Chondrocyte (in vitro differentiated cells): ENCODE data around the gene TPM1. TPM values are rescaled to one million over a fixed set of nuclear protein-coding genes. Genes with fewer than 3 reads are reported as not detected.

Source experiments
- DNase-seq: peaks from one replicate; pipeline ENCODE4 v3.0.0; 2021; ENCODE audit warnings: mixed read lengths, low spot score
- H3K27ac Mint-ChIP-seq: one replicate; pipeline ENCODE4 v1.8.0; 2021; ENCODE audit warnings: mild to moderate bottlenecking, moderate library complexity, mixed read lengths; ENCODE audit not compliant: unreplicated experiment
- H3K27me3 Mint-ChIP-seq: 2 replicates; pipeline ENCODE4 v1.8.0; 2021; ENCODE audit warnings: low read depth, mixed read lengths
- H3K36me3 Mint-ChIP-seq: 2 replicates; pipeline ENCODE4 v1.8.0; 2021; ENCODE audit warnings: low read depth, mixed read lengths
- H3K4me1 Mint-ChIP-seq: 2 replicates; pipeline ENCODE4 v1.8.0; 2021; ENCODE audit warnings: low read depth, mild to moderate bottlenecking, mixed read lengths
- H3K4me3 Mint-ChIP-seq: one replicate; pipeline ENCODE4 v1.8.0; 2021; ENCODE audit warnings: mild to moderate bottlenecking, moderate library complexity, mixed read lengths; ENCODE audit not compliant: unreplicated experiment
- H3K9me3 Mint-ChIP-seq: 2 replicates; pipeline ENCODE4 v1.8.0; 2021; ENCODE audit warnings: low read depth, mixed read lengths
- total RNA-seq: library from RNA; stranded (reverse); gene quantifications from 3 replicates; pipeline ENCODE4 v1.2.1, GENCODE V29; 2021
- TF ChIP-seq, protein P1 (sequence below): fragments of 200-600 bp; sonication (generic); IDR thresholded peaks from 2 replicates; pipeline ENCODE4 v1.5.0; 2021; ENCODE audit warnings: antibody characterized with exemption, mild to moderate bottlenecking, moderate library complexity

The TPM1 gene
- total RNA-seq, 1 donor from 2014 or later, result 2,332 TPM

- no peak for DNase-seq
- Mint-ChIP-seq H3K27me3 (no peaks in the 10 kb centered on the region), H3K9me3 (no peaks in the 10 kb centered on the region), H3K36me3 (no peaks in the 10 kb centered on the region), H3K27ac (no peak overlapping the region), H3K4me3 (no peak overlapping the region), H3K4me1 (peaks cover 44% of the 10 kb centered on the region)
- TF ChIP-seq, protein P1, sequence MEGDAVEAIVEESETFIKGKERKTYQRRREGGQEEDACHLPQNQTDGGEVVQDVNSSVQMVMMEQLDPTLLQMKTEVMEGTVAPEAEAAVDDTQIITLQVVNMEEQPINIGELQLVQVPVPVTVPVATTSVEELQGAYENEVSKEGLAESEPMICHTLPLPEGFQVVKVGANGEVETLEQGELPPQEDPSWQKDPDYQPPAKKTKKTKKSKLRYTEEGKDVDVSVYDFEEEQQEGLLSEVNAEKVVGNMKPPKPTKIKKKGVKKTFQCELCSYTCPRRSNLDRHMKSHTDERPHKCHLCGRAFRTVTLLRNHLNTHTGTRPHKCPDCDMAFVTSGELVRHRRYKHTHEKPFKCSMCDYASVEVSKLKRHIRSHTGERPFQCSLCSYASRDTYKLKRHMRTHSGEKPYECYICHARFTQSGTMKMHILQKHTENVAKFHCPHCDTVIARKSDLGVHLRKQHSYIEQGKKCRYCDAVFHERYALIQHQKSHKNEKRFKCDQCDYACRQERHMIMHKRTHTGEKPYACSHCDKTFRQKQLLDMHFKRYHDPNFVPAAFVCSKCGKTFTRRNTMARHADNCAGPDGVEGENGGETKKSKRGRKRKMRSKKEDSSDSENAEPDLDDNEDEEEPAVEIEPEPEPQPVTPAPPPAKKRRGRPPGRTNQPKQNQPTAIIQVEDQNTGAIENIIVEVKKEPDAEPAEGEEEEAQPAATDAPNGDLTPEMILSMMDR, result no peak
These were observed 47.9 kb downstream of the TPM1 start for GRCh38 chr15:63090472-63090871.

- Mint-ChIP-seq H3K27ac (no peak overlapping the region), H3K27me3 (no peaks in the 10 kb centered on the region), H3K9me3 (no peaks in the 10 kb centered on the region), H3K4me3 (no peak overlapping the region), H3K4me1 (peaks cover 44% of the 10 kb centered on the region), H3K36me3 (no peaks in the 10 kb centered on the region)
- TF ChIP-seq, protein P1, result no peak
- no peak for DNase-seq
These were observed 48.3 kb downstream of the TPM1 start for GRCh38 chr15:63090887-63091286.

DNA sequence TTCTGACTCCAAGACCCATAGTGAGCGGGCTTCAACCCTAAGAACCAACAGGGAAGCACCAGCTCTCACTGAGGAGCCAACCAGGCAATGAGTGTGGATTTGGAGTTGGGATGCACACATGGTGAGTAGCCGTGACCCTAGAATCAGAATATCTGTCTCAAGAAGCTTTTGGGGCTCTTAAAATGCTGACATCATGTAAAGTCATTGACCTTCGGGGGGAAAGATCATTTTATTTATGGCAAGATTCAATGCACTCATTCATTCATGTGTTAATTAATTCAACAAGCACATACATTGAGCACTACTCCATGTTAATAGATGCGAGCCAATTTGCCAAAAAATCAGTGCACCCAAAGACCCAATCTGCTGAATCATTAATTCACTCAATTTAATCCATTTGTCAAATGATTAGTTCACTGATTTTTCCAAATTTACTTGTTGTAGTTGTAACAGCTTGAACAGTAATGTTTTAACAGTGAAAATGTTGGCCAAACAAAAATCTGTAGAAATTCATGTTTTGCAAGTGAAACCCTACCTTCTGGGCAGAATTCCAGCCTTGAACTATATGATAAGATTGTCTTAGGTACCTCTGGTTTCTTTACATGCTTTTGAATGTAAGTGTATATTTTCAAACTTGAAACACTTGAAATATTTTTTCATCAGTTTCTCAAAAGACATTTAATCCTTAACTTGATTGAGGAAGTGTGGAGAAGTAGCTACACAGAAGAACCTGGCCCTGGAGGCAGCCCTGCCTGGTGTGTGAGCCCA lies 49.3 kb downstream of the TPM1 start:
- H3K9me3 Mint-ChIP-seq, result no peaks in the 10 kb centered on the region
- peaks cover 35% of the 10 kb centered on the region for H3K4me1 Mint-ChIP-seq
- H3K27me3 Mint-ChIP-seq, result no peaks in the 10 kb centered on the region
- no peak overlapping the region for H3K27ac Mint-ChIP-seq
- H3K36me3 Mint-ChIP-seq, result no peaks in the 10 kb centered on the region
- no peak for DNase-seq
- H3K4me3 Mint-ChIP-seq, result no peak overlapping the region
- TF ChIP-seq, protein P1, result no peak

GRCh38 chr15:63093486-63094205 lies 51.1 kb downstream of the TPM1 start:
- no peaks in the 10 kb centered on the region for H3K36me3 Mint-ChIP-seq
- peaks cover 40% of the 10 kb centered on the region for H3K4me1 Mint-ChIP-seq
- no peak for DNase-seq
- H3K27me3 Mint-ChIP-seq, result no peaks in the 10 kb centered on the region
- H3K9me3 Mint-ChIP-seq, result no peaks in the 10 kb centered on the region
- no peak overlapping the region for H3K4me3 Mint-ChIP-seq
- TF ChIP-seq, protein P1, result peak; percentile 95
- H3K27ac Mint-ChIP-seq, result peak overlapping the region; percentile 38

DNA sequence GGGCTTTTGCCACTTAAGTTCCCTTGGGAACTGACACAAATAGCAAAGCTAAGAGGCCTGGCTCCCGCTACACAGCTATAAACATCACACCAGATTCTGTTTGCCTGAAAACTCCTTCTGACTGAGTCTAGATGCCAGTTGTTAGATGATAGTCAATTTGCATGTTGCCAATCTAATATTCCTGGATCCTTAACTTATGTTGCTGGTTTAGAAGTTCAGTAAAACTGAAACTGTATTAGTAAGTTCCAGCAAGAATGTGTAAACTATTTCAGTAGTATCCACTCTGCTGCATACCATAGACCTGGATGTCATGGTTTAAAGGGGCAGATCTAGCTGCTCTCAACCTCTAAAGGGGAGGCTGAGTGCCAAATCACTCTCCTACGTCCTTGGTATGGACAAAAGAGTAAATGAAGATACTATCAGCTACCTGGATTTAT lies 52.0 kb downstream of the TPM1 start:
- peak overlapping the region; percentile 81 for H3K27ac Mint-ChIP-seq
- H3K27me3 Mint-ChIP-seq, result no peaks in the 10 kb centered on the region
- H3K9me3 Mint-ChIP-seq, result no peaks in the 10 kb centered on the region
- H3K4me3 Mint-ChIP-seq, result no peak overlapping the region
- H3K36me3 Mint-ChIP-seq, result no peaks in the 10 kb centered on the region
- H3K4me1 Mint-ChIP-seq, result peaks cover 32% of the 10 kb centered on the region
- TF ChIP-seq, protein P1, result no peak
- DNase-seq, result no peak
